HG02973 (cell line): ENCODE results near the gene EFNA4.
"Not testable (repeated sequence)": the region's sequence is repeated elsewhere in the genome, so short reads cannot be mapped to it uniquely, and the experiment has no call there.

Experiments used
- ATAC-seq: cut with Tn5 transposase; IDR thresholded peaks from one replicate; pipeline ENCODE4 v1.9.1; 2021; ENCODE audit warnings: moderate library complexity; ENCODE audit not compliant: unreplicated experiment

EFNA4 gene

DNA sequence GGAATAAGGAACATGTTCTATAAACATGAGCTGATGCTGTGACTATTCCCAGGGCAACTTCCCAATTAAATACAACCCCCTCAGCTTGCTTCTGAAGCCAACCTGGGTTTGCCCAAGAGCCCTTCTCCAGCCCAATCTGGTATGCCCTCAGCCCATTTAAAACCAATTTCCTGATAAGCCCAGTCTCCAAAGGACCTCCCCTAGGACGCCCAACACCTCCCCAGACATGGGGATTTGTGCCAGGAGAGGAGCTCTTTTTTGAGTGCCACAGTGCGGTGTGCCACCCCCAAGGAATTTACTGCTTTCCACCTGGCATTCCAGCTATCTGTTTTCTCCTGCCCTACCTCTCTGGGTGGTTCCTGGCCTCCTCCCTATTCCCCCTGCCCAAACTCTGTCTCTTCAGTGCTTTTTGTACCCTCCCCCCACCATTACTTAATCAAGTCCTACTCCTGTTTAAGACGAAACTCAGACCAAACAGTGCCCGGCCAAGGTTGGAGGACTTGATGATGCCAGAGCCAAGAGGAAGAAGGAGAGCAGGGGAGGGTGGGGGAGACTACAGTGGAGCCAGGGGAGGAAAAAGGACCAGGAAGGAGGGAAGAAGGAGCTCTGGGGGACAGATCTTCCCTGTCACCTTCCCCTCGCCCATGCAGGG is 52.7 kb downstream of the EFNA4 start:
- no peak for ATAC-seq

DNA sequence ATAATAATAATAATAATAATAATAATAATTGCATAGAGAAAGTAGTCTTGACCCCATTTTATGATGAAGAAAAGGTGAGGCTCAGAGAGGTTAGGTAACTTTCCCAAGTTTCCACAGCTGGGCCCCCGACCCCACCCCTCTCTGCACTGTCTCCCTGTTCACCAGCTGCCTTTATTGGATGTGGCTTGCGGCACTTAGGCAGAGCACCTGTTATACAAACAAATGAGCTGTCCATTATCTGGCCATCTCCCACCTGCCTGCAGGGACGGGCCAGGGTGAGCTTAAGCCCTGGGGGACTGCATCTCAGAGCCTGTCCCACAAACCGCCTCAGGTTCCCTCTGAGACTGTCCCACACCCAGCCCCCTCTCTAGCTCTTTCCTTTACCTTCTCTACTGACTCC is 54.1 kb downstream of the EFNA4 start:
- no peak for ATAC-seq

DNA sequence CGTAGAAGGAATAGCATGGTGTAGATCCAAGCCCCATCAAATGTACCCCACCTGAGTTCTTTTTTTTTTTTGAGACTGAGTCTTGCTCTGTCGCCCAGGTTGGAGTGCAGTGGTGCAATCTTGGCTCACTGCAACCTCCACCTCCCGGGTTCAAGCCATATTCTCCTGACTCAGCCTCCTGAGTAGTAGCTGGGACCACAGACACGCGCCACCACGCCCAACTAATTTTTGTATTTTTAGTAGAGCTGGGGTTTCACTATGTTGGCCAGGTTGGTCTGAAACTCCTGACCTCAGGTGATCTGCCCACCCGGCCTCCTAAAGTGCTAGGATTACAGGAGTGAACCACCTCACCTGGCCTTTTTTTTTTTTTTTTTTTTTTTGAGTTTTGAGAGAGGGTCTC is 54.5 kb downstream of the EFNA4 start:
- not testable (repeated sequence) for ATAC-seq
